HG03159 (cell line): ENCODE data around the gene GRM5.
A peak's percentile ranks its signal among the peaks of the same experiment; 100 is the strongest.
"Not testable (repeated sequence)": the region's sequence is repeated elsewhere in the genome, so short reads cannot be mapped to it uniquely, and the experiment has no call there.

ENCODE experiments used
- ATAC-seq: cut with Tn5 transposase; IDR thresholded peaks from one replicate; pipeline ENCODE4 v1.9.1; 2021; ENCODE audit warnings: mild to moderate bottlenecking, moderate library complexity; ENCODE audit not compliant: unreplicated experiment

The GRM5 gene

GRCh38 chr11:89065651-89066201, at the start of gene GRM5:
Gene GRM5 (minus strand): TSS chr11:89065982. CDS start chr11:89047872, 18,110 bp downstream.
- ATAC-seq = not testable (repeated sequence)

GRCh38 chr11:89097956-89098355, 32.2 kb upstream of the GRM5 start:
- ATAC-seq = peak; percentile 97

- ATAC-seq = not testable (repeated sequence)
Measured at GRCh38 chr11:89093806-89094205, 28.0 kb upstream of the GRM5 start.

GRCh38 chr11:89084951-89085350, 19.2 kb upstream of the GRM5 start:
- ATAC-seq = not testable (repeated sequence)

GRCh38 chr11:89070911-89071310, 5.1 kb upstream of the GRM5 start:
- ATAC-seq = not testable (repeated sequence)

- ATAC-seq = no peak
Measured at GRCh38 chr11:89067264-89067663, 1.5 kb upstream of the GRM5 start.

GRCh38 chr11:89065066-89065465, 716 bp downstream of the GRM5 start:
- ATAC-seq = no peak

- not testable (repeated sequence) for ATAC-seq
Measured at GRCh38 chr11:89063481-89063951, 2.3 kb downstream of the GRM5 start.

GRCh38 chr11:89062771-89063298, 2.9 kb downstream of the GRM5 start:
- not testable (repeated sequence) for ATAC-seq

- not testable (repeated sequence) for ATAC-seq
Measured at GRCh38 chr11:89061839-89062238, 3.9 kb downstream of the GRM5 start.

- not testable (repeated sequence) for ATAC-seq
Measured at GRCh38 chr11:89057406-89057805, 8.4 kb downstream of the GRM5 start.

- no peak for ATAC-seq
Measured at GRCh38 chr11:89052220-89052619, 13.6 kb downstream of the GRM5 start.

- ATAC-seq = not testable (repeated sequence)
Measured at GRCh38 chr11:89047159-89047558, 18.6 kb downstream of the GRM5 start.

- ATAC-seq = not testable (repeated sequence)
Measured at GRCh38 chr11:89043861-89044588, 21.8 kb downstream of the GRM5 start.

GRCh38 chr11:89029671-89030070, 36.1 kb downstream of the GRM5 start:
- ATAC-seq = not testable (repeated sequence)

- ATAC-seq = no peak
Measured at GRCh38 chr11:89021339-89021738, 44.4 kb downstream of the GRM5 start.

- not testable (repeated sequence) for ATAC-seq
Measured at GRCh38 chr11:89019827-89020547, 45.8 kb downstream of the GRM5 start.

GRCh38 chr11:89016214-89016613, 49.6 kb downstream of the GRM5 start:
- ATAC-seq = no peak

GRCh38 chr11:89015614-89016013, 50.2 kb downstream of the GRM5 start:
- ATAC-seq = no peak

- not testable (repeated sequence) for ATAC-seq
Measured at GRCh38 chr11:89000852-89001251, 64.9 kb downstream of the GRM5 start.

- no peak for ATAC-seq
Measured at GRCh38 chr11:88979641-88980040, 86.1 kb downstream of the GRM5 start.
